GM18507 (cell line): ENCODE measurements around the gene HLA-DQA1.
A peak's percentile ranks its signal among the peaks of the same experiment; 100 is the strongest.
"Not testable (repeated sequence)": the region's sequence is repeated elsewhere in the genome, so short reads cannot be mapped to it uniquely, and the experiment has no call there.

Experiments used
- DNase-seq: peaks from one replicate; pipeline ENCODE4 v3.0.0; 2011; ENCODE audit warnings: low read depth; ENCODE audit not compliant: insufficient read length; ENCODE audit errors: extremely low spot score
- FAIRE-seq: peaks from 2 replicates; lab custom pipeline; 2011; peaks lifted over from hg19 to GRCh38; lab: Jason Lieb, UNC

The HLA-DQA1 gene

DNA sequence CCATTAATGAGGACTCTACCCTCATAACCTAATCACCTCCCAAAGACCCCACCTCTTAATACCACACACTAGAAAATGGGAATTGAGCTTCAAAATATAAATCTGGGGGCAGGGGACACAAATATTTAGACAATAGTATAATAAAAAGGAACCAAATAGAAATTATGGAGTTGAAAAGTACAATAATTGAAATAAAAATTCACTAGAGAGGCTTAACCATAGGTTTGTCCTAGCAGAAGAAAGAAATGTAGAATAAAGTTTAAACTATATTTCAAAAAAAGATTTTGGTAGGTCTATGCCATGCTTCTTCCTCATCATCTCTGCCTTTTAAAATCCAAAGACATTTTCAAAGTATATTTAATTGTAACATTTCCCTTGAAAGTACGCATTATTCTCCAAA lies 19.5 kb upstream of the HLA-DQA1 start:
- FAIRE-seq (no peak), DNase-seq (no peak)

DNA sequence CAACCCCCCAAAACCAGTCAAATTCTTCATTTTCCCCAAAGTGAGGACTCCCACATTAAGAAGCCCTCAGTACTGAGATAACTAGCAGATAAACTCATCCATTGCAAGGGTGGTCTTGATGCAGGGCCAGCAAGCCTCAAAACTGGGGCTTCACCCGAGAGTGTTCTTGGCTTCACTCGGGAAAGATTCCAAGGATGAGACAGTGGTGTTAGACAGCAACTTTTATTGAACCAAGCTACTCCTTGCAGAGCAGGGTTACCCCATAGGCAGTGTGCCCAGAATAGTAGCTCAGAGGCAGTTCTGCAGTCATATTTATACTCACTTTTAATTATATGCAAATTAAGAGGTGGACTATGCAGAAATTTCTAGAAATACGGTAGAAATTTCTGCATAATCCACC lies 15.8 kb upstream of the HLA-DQA1 start:
- no peak for FAIRE-seq
- DNase-seq: no peak

DNA sequence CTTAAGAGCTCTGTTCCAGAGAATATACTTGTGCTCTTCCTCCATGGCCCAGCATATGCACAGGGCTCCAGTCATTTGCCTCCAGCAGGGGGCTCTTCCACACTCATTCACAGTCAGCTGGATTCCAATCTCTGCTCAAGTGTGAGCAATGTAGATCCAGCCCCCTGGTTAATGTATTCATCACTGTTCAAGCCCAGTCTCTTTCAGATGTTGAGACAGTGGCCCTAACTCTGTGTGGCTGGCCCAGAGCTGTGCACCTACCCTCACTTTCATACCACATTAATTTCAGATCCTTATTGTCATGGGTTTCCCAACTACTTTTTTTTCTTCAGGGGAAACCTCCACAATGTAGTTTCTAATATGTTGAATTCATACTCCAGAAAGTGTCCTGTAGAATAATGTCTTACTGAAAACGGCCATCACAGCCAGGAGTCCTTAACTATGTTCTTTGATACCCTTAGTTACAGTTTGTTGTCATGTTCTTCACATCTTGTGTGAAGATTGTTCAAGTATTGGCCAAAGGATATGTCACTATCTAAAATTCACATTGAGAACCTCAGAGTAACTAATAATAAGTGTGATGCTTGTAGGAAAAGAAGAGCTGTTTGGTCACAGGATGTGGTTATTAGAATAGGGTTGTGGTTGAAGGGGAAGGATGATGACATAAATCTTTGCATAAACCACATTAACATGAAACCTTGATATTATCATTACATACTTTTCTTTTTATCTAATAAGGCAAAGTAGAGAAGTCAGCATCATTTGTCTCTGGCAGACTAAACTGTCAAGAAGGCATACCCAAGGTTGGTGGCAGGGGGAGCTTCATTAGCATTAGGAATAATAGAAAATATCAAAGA lies 14.4 kb upstream of the HLA-DQA1 start:
- FAIRE-seq (peak; percentile 98), DNase-seq (peak; percentile 20)

DNA sequence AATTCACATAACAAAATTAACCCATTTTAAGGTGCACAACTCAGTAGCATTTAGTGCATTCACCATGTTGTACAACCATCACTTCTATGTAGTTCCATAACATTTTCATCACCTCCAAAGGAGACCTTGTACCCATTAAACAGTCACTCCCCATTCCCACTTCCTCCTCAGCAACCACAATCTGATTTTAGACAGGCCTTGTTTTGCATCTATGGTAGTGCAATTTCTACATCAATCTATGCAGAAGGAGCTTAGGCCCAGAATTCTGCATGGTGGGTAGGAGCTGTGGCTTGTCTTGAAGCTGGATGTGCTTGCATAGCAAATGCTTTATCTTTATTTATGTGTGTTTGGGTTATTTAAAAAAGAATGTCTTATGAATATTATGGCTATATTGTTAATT lies 13.5 kb upstream of the HLA-DQA1 start:
- no peak for DNase-seq
- peak; percentile 85 for FAIRE-seq

DNA sequence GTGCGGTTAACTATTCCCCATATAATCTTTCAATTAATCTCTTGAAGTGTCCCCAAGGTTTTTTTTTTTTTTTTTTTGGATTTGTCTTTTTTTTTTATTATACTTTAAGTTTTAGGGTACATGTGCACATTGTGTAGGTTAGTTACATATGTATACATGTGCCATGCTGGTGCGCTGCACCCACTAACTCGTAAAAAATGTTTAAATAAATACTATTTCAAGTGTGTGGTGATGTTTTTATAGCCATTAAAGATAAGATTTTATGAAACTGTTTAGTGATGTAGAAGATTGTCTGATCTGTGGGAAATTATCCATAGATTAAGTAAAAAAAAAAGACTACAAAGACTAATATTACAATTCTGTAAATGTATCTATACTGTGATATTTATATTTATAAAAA lies 12.6 kb upstream of the HLA-DQA1 start:
- no peak for FAIRE-seq

DNA sequence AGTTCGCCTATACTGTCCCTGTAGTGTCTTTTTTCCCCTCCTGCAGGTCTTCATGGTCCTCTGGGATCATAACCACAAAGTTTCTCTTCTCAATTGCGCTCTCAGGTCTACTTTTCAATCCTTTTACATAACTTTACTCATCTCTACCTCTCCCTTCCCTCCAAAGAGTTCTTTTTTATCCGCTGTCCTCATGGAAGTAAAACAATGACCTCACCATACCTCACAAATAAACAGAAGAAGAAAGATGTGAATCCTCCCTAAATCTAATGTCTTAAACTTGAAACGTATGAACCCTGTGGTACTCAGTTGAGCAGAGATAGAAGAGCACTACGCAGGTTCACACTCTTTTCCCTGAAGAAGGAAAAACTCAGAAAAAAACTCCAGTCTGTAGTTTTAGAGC lies 12.1 kb upstream of the HLA-DQA1 start:
- DNase-seq (no peak), FAIRE-seq (peak; percentile 76)

More for the DNA sequence above, 12.6 kb upstream of the HLA-DQA1 start:
- no peak for DNase-seq

DNA sequence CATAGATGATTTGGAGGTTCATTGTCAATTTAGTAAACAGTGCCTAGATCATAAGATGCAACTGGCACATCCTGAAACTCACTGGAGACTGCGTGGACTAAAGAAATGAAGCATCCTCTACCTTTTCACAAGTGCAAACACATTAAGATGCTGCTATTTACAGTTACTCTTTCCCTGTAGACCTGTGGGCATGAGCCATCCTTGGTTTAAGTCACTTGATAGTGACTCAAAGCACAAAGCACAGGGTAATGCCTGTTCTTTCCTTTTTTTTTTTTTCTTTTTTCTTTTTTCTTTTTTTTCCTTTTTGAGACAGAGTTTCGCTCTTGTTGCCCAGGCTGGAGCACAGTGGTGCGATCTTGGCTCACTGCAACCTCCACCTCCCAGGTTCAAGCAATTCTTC lies 10.0 kb upstream of the HLA-DQA1 start:
- FAIRE-seq: no peak
- DNase-seq: no peak

DNA sequence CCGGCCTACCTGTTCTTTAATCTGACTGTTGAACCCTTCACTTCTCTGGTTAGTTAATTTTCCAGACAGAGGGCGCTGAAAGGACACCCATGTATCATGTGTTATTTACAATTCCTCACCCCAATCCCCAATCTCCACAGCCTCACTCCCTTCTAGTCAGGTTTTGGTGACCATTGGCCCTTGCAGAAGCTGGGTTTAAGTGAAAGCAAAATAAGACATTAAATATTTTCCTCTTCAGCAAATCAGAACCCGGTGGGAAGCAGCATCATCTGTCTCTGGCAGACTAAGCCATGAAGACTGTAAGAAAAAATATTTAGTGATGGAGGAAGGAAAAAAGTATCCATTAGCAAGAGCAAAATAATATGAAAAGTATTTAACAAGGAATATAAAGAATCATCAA lies 9.4 kb upstream of the HLA-DQA1 start:
- FAIRE-seq (peak; percentile 26), DNase-seq (no peak)

DNA sequence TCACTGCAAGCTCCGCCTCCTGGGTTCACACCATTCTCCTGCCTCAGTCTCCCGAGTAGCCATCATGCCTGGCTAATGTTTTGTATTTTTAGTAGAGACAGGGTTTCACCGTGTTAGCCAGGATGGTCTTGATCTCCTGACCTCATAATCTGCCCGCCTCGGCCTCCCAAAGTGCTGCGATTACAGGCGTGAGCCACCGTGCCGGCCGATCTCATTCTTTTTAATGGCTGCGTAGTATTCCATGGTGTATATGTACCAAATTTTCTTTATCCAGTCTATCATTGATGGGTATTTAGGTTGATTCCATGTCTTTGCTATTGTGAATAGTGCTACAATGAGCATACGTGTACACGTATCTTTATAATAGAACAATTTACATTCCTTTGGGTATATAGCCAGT lies 7.4 kb upstream of the HLA-DQA1 start:
- not testable (repeated sequence) for DNase-seq, FAIRE-seq

DNA sequence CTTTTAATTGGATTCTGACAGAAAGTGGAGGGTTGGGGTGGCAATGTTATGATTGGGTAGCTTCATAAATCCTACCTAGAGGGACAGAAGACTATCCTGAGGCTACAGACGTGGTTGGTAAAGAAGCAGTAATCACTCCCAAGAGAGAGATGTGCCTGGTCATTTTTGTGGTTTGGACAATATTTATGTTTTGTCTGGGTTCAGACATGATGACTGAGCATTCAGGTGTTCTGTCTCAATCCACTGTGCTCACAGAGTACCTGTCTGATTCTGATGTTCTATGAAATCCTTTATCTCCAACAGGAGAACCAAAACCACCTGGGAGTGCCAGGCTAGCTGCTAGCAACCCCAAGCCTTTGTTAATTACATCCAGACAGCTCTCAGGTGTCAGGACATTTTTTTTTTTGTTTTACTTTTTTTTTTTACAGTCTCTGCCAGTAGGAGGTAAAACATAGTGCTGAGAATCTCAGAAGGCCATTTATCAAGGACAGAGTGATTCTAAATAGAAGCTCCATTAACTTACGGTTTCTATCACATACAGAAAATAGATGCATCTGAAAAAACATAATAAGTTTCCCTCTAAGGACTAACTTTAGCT lies 1.6 kb upstream of the HLA-DQA1 start:
- FAIRE-seq (peak; percentile 73), DNase-seq (no peak)

DNA sequence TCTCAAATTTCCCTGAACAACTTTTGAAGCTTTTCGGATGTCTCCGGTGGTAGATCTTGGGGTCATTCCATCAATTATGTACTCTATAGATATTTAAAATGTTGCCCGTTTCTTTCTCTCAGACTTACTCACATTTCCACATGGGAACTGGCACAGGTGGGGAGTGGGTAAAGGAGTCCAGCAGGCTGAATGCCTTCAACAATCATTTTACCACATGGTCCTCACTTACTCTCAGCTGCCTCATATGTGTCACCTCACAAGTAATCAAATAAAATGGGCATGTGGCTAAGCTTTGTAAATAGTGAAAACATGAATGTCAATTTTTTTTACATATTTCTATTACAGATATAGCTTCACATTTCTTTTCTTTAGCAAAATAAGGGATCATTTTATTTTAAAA lies 677 bp downstream of the HLA-DQA1 start:
- FAIRE-seq (no peak), DNase-seq (no peak)

DNA sequence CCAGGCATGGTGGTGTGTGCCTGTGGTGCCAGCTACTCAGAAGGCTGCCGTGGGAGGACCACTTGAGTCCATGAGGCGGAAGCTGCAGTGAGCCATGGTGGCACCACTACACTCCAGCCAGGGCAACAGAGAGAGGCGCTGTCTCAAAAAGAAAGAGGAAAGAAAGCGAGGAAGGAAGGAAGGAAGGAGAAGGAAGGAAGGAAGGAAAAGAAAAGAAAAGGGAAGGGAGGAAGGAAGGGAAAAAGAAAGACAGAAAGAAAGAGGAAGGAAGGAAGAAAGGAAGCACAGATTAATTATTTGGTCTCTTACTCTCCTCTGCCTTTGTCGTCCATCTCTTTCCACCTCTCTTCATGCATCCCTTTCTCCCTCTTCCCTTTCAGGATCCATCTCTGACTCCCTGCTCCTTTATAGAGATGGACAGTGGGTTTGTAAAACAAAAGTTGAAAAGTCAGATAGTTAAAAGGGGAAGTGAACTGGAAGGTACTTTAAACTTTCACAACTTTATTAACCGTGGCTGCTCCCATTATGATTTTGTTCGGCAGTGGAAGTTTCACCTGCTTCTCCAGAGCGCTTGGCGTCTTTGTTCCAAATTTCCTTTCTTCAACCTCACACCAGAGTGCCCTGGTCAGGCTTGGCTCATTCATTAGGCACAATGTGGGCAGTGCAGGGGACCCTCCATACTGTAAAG lies 1.5 kb downstream of the HLA-DQA1 start:
- DNase-seq: no peak
- peak; percentile 69 for FAIRE-seq

DNA sequence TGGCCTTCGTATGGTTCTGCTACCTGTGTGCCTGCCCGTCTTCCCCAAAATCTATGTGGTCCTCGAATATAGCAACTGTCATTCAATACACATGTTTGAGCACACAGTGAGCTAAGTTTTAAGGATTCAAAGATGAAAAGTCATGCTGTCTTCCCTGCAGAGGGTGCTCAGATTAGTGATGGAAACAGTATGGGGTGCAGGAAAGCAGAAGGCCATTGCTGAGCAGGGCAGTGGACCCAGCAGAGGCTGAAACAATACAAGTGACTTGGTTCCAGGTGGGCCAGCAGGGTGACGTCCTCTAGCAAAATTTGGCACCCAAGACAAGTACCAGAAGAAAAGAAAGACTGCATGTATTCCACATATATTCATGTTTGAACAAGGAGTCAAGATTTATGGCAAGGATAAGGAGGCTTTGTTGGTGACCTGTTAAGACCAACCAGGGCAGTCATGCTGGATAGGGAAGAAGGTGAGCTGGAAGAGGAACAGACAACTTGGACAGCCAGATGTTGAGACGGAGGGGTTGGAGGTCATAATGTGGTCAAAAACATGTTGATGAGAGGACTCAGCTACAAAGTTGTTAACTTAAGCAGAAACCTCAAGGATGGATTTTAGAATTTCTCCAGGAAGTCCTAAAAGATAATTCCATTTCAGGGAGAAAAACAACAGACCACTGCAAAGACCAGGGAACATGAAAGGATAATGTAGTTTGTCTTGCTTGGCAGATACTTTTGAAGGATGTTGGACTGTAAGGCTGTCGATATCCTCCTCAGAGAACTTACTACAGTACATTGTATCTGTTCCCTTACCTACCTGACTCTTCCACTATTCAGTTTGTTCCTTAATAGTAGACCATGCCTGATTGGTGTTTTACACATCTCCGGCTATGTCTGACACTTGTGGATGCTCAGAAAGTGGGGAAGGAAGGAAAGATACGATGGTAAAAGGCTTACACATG lies 2.5 kb downstream of the HLA-DQA1 start:
- peak; percentile 9 for FAIRE-seq
- no peak for DNase-seq

DNA sequence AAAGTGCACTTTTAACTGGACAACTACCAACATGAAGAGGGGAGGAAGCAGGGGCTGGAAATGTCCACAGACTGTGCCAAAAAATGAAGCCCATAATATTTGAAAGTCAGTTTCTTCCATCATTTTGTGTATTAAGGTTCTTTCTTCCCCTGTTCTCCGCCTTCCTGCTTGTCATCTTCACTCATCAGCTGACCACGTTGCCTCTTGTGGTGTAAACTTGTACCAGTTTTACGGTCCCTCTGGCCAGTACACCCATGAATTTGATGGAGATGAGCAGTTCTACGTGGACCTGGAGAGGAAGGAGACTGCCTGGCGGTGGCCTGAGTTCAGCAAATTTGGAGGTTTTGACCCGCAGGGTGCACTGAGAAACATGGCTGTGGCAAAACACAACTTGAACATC lies 3.9 kb downstream of the HLA-DQA1 start:
- DNase-seq: no peak
- no peak for FAIRE-seq

DNA sequence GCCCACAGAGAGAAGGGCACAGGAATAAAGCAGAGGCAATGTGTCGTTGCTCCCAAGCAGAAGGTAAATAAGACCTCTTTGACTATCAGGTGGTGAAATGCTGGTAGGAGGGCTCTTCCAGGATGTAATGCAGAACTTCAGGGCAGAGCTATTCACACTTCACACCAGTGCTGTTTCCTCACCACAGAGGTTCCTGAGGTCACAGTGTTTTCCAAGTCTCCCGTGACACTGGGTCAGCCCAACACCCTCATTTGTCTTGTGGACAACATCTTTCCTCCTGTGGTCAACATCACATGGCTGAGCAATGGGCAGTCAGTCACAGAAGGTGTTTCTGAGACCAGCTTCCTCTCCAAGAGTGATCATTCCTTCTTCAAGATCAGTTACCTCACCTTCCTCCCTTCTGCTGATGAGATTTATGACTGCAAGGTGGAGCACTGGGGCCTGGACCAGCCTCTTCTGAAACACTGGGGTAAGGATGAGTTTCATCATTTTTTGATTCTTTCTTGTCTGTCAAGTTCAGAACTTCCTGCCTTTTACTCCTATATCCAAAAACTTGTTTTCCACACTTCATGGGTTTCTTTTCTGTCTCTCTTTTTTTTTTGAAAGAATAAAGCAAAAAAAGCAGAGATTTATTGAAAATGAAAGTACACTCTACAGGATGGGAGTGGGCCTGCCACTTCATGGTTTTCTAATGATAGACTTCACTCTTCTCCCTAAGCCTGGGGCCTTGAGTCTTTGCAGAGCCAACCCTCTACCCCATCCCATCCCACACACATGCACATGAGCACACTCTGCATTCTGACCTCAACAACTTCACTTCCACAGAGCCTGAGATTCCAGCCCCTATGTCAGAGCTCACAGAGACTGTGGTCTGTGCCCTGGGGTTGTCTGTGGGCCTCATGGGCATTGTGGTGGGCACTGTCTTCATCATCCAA lies 4.8 kb downstream of the HLA-DQA1 start:
- FAIRE-seq: peak; percentile 82
- not testable (repeated sequence) for DNase-seq

DNA sequence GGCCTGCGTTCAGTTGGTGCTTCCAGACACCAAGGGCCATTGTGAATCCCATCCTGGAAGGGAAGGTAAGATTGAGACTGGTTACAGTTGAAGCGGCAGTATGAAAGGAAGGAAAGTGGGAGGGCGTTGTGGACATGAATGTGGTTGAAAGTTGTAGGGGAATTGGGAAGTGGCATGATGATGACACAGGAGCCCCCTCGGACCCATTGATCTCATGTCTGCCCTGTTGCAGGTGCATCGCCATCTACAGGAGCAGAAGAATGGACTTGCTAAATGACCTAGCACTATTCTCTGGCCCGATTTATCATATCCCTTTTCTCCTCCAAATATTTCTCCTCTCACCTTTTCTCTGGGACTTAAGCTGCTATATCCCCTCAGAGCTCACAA lies 5.5 kb downstream of the HLA-DQA1 start:
- DNase-seq: no peak
- FAIRE-seq: no peak

DNA sequence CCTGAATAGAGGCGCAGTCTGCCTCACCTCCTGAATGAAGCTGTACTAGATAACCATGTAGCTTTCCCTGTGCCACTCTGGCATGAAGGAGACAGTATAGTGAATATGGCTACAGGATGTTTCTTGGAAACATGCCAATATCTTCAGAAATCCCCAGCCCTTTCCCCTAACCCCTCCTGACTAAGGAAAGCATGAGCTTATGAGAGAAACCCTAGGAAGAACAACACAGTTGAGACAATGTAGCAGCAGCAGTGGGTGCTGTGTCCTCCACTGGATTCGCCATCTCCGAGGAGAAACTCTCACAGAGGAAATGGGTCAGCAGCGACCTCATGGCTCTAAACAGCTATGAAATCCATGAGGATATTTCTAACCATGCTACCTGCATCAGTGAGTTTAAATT lies 6.7 kb downstream of the HLA-DQA1 start:
- no peak for DNase-seq
- no peak for FAIRE-seq

DNA sequence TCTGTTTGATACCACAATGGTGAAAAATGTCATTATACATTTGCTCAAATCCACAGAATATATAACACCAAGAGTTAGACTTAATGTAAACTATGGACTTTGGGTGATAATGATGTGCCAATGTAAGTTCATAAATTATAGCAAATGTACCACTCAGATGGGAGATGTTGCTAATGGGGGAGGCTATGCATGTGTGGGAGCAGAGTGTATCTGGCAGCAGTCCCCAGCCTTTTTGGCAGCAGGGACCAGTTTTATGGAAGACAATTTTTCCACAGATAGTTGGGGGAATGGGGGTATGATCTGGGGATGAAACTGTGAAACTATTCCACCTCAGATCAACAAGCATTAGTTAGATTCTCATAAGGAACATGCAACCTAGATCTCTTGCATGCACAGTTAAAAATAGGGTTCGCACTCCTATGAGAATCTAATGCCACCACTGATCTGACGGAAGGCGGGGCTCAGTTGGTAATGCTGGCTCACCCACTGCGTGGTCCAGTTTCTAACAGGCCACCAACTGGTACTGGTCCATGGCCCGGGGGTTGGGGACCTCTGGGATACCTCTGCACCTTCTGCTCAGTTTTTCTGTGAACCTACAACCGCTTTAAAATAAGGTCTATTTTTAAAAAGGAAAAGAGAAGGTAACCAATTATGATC lies 8.0 kb downstream of the HLA-DQA1 start:
- DNase-seq: no peak
- FAIRE-seq: no peak
